ENCODE data around the gene ARHGAP23.

The ARHGAP23 gene

DNA sequence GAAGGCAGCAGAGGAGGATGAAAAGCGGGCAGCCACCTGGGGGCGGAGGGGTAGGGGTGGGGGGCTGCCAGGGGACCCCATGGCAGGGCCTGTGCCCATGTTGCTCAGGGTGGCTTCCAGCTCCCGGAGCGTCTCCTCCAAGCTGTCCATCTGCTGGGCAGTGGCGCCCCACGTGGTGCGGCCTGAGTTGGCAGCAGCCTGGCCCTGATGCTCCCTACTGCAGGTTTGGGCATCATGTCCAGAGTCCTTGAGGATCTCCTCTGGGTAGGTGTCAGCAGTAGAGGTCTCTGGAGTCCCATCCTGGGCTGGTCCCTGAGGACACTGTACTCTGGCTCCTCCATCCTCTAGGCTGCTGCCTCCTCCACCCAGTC, 116.6 kb downstream of the ARHGAP23 start:
- Histone ChIP-seq H3K9ac (ENCODE audit: low read length) (no peak overlapping the region), H3K36me3 (ENCODE audit: control insufficient read depth, insufficient read depth, low read length) (no peaks in the 10 kb centered on the region), H3K4me1 (ENCODE audit: control insufficient read depth, low read depth, low read length) (no peaks in the 10 kb centered on the region), H3K27ac (ENCODE audit: low read depth, low read length) (no peak overlapping the region), H2BK5ac (ENCODE audit: low read length) (no peak overlapping the region), H3K4ac (ENCODE audit: low read depth, low read length) (no peak overlapping the region), H2AK5ac (ENCODE audit: low read length) (no peak overlapping the region), H4K8ac (ENCODE audit: low read depth, low read length) (no peak overlapping the region), H2BK120ac (ENCODE audit: low read depth, low read length) (no peak overlapping the region), H3K56ac (ENCODE audit: low read length) (no peak overlapping the region), H4K5ac (ENCODE audit: low read length) (no peak overlapping the region), H3K18ac (ENCODE audit: low read length) (no peak overlapping the region), H3K4me3 (ENCODE audit: low read length) (no peak overlapping the region), H3K4me2 (ENCODE audit: low read length) (no peak overlapping the region), H3K79me1 (ENCODE audit: low read length) (no peaks in the 10 kb centered on the region), H3K79me2 (ENCODE audit: control insufficient read depth, insufficient read depth, low read length) (no peaks in the 10 kb centered on the region), H3K23ac (ENCODE audit: low read length) (no peak overlapping the region), H3K27me3 (ENCODE audit: insufficient read depth, low read length, poor library complexity) (no peaks in the 10 kb centered on the region), H2BK15ac (replicated peaks; ENCODE audit: low read depth) (no peak overlapping the region)
- no peak for DNase-seq
- WGBS (ENCODE audit: extremely low coverage, insufficient coverage, low lambda C conversion rate) = no CpG with 5 or more reads among the region's 7 CpGs

DNA sequence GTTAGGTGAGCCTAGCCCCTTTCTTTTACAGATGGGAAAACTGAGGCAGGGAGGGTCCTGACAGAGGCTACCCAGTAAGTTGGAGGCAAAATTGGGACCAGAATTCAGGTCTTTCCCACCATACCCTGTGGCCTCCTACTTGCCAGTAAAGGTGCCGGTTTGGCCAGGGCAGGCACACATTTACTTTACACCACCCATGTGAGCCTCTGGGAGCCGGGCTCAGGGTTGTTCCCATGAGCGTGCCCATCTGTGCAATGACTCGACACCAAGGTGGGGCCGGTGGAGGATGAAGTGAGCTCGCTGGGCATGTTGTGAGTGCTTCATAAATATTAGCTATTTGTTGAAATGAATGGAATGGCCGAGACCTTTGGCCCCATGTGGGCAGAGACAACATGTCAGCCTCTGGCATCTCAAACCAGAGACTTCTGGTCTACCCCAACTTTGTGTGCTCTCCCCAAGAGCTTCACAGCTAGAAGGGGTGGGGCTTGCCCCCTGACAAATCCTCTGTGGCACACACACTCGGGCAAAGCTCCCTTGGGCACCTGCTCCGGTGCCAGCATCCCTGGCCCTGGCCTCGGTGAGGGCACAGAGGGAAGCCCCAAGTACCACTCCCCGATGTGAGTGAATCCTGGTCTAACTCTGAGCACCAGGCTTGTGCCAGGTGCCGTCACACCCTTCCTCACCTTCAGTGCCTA, 117.4 kb downstream of the ARHGAP23 start:
- Histone ChIP-seq H3K4me2 (ENCODE audit: low read length) (no peak overlapping the region), H4K5ac (ENCODE audit: low read length) (no peak overlapping the region), H3K4ac (ENCODE audit: low read depth, low read length) (no peak overlapping the region), H3K4me1 (ENCODE audit: control insufficient read depth, low read depth, low read length) (no peaks in the 10 kb centered on the region), H2AK5ac (ENCODE audit: low read length) (no peak overlapping the region), H3K56ac (ENCODE audit: low read length) (no peak overlapping the region), H3K18ac (ENCODE audit: low read length) (no peak overlapping the region), H2BK120ac (ENCODE audit: low read depth, low read length) (no peak overlapping the region), H3K79me2 (ENCODE audit: control insufficient read depth, insufficient read depth, low read length) (no peaks in the 10 kb centered on the region), H4K8ac (ENCODE audit: low read depth, low read length) (no peak overlapping the region), H2BK15ac (replicated peaks; ENCODE audit: low read depth) (no peak overlapping the region), H3K4me3 (ENCODE audit: low read length) (no peak overlapping the region), H3K27ac (ENCODE audit: low read depth, low read length) (no peak overlapping the region), H3K27me3 (ENCODE audit: insufficient read depth, low read length, poor library complexity) (no peaks in the 10 kb centered on the region), H3K36me3 (ENCODE audit: control insufficient read depth, insufficient read depth, low read length) (no peaks in the 10 kb centered on the region), H3K79me1 (ENCODE audit: low read length) (no peaks in the 10 kb centered on the region), H3K9ac (ENCODE audit: low read length) (no peak overlapping the region), H3K23ac (ENCODE audit: low read length) (no peak overlapping the region), H2BK5ac (ENCODE audit: low read length) (no peak overlapping the region)
- WGBS (ENCODE audit: extremely low coverage, insufficient coverage, low lambda C conversion rate) = no CpG with 5 or more reads among the region's 12 CpGs
- no peak for DNase-seq

DNA sequence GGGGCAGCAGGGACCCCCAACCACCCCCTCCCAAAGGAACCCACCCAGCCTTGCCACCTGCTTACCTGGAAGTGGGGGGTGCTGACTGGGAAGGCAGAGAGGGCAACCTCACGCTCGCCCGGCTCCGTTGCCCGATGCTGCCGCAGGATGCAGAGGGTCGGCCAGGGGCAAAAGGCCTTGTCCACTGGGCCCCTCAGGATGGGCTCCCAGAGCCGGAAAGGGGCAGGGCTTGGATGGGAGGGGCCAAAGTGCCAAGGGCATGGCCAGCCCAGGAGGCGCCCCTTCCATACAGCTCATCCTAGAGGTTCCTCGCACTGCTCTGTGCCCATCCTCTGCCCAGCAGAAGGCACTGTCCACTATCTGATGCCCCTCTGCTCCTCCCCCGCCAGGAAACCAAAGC, 118.1 kb downstream of the ARHGAP23 start:
- no peak overlapping the region for H3K9ac ChIP-seq (ENCODE audit: low read length)
- no CpG with 5 or more reads among the region's 11 CpGs for WGBS (ENCODE audit: extremely low coverage, insufficient coverage, low lambda C conversion rate)
- H4K8ac ChIP-seq (ENCODE audit: low read depth, low read length) = no peak overlapping the region

DNA sequence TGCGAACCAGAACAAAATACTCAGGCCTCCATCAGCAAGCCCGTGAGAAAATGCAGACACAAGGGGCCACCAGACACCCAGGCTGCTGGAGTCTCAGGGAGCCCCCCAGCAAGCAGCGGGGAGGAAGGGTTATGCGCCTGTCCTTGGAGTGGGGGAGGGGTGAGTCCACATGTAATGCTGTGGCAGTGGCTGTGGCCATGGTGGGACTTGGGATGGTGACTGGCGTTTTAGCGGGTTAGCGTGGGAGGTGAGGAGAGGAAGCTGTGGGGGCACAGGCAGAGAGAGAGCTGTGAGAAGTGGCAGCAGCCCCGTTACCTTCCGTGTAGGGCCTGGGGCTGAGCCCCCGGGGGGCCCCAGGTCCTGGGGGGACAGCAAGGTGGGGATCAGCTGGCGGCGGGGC, 119.2 kb downstream of the ARHGAP23 start:
- no peak overlapping the region for H3K4ac ChIP-seq (ENCODE audit: low read depth, low read length)
- no peaks in the 10 kb centered on the region for H3K36me3 ChIP-seq (ENCODE audit: control insufficient read depth, insufficient read depth, low read length)
- no peak overlapping the region for H3K18ac ChIP-seq (ENCODE audit: low read length)
- H3K79me1 ChIP-seq (ENCODE audit: low read length) = no peaks in the 10 kb centered on the region
- no peak overlapping the region for H3K4me3 ChIP-seq (ENCODE audit: low read length)
- H3K4me1 ChIP-seq (ENCODE audit: control insufficient read depth, low read depth, low read length) = no peaks in the 10 kb centered on the region
- H3K27me3 ChIP-seq (ENCODE audit: insufficient read depth, low read length, poor library complexity) = no peaks in the 10 kb centered on the region
- H2AK5ac ChIP-seq (ENCODE audit: low read length) = no peak overlapping the region
- H2BK5ac ChIP-seq (ENCODE audit: low read length) = no peak overlapping the region
- no peak overlapping the region for H2BK120ac ChIP-seq (ENCODE audit: low read depth, low read length)
- no peak overlapping the region for H3K56ac ChIP-seq (ENCODE audit: low read length)
- no peaks in the 10 kb centered on the region for H3K79me2 ChIP-seq (ENCODE audit: control insufficient read depth, insufficient read depth, low read length)
- H3K27ac ChIP-seq (ENCODE audit: low read depth, low read length) = no peak overlapping the region
- H3K9ac ChIP-seq (ENCODE audit: low read length) = no peak overlapping the region
- no peak overlapping the region for H3K4me2 ChIP-seq (ENCODE audit: low read length)
- H3K23ac ChIP-seq (ENCODE audit: low read length) = no peak overlapping the region
- H4K5ac ChIP-seq (ENCODE audit: low read length) = no peak overlapping the region
- no peak overlapping the region for H4K8ac ChIP-seq (ENCODE audit: low read depth, low read length)
- no CpG with 5 or more reads among the region's 12 CpGs for WGBS (ENCODE audit: extremely low coverage, insufficient coverage, low lambda C conversion rate)
- DNase-seq = no peak
- H2BK15ac ChIP-seq (replicated peaks; ENCODE audit: low read depth) = no peak overlapping the region

More for the DNA sequence above, 118.1 kb downstream of the ARHGAP23 start:
- Histone ChIP-seq H3K79me1 (ENCODE audit: low read length) (no peaks in the 10 kb centered on the region), H2BK15ac (replicated peaks; ENCODE audit: low read depth) (no peak overlapping the region), H3K4me1 (ENCODE audit: control insufficient read depth, low read depth, low read length) (no peaks in the 10 kb centered on the region), H3K56ac (ENCODE audit: low read length) (no peak overlapping the region), H3K23ac (ENCODE audit: low read length) (no peak overlapping the region), H4K5ac (ENCODE audit: low read length) (no peak overlapping the region), H3K36me3 (ENCODE audit: control insufficient read depth, insufficient read depth, low read length) (no peaks in the 10 kb centered on the region), H2BK5ac (ENCODE audit: low read length) (no peak overlapping the region), H3K79me2 (ENCODE audit: control insufficient read depth, insufficient read depth, low read length) (no peaks in the 10 kb centered on the region), H3K4ac (ENCODE audit: low read depth, low read length) (no peak overlapping the region), H2BK120ac (ENCODE audit: low read depth, low read length) (no peak overlapping the region), H3K27me3 (ENCODE audit: insufficient read depth, low read length, poor library complexity) (no peaks in the 10 kb centered on the region), H3K4me2 (ENCODE audit: low read length) (no peak overlapping the region), H3K18ac (ENCODE audit: low read length) (no peak overlapping the region), H2AK5ac (ENCODE audit: low read length) (no peak overlapping the region), H3K27ac (ENCODE audit: low read depth, low read length) (no peak overlapping the region), H3K4me3 (ENCODE audit: low read length) (no peak overlapping the region)
- no peak for DNase-seq

DNA sequence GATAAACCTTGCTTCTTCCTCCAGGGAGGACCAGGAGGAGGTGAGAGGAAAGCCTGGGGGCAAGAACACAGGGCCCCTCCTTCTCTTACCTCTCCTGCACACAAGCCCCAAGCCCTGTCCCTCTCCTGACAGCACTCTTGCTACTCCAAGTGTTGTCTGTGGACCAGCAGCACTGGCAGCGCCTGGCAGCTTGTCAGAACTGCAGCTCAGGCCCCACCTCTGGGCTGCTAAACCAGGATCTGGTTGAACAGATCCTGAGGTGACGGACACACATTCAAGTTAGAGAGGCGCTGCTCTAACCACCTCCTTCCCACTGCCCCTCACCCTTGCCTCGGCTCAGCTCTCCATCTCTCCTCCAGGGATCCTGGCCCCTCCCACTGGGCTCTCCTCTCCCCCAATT, 121.0 kb downstream of the ARHGAP23 start:
- Histone ChIP-seq H4K8ac (ENCODE audit: low read depth, low read length) (no peak overlapping the region), H2BK120ac (ENCODE audit: low read depth, low read length) (no peak overlapping the region), H2BK15ac (replicated peaks; ENCODE audit: low read depth) (no peak overlapping the region), H3K79me2 (ENCODE audit: control insufficient read depth, insufficient read depth, low read length) (no peaks in the 10 kb centered on the region), H3K36me3 (ENCODE audit: control insufficient read depth, insufficient read depth, low read length) (no peaks in the 10 kb centered on the region), H3K56ac (ENCODE audit: low read length) (no peak overlapping the region), H2BK5ac (ENCODE audit: low read length) (no peak overlapping the region), H3K27ac (ENCODE audit: low read depth, low read length) (no peak overlapping the region), H3K79me1 (ENCODE audit: low read length) (no peaks in the 10 kb centered on the region), H2AK5ac (ENCODE audit: low read length) (no peak overlapping the region), H3K4ac (ENCODE audit: low read depth, low read length) (no peak overlapping the region), H3K4me3 (ENCODE audit: low read length) (no peak overlapping the region), H3K9ac (ENCODE audit: low read length) (no peak overlapping the region), H3K23ac (ENCODE audit: low read length) (no peak overlapping the region), H3K4me2 (ENCODE audit: low read length) (no peak overlapping the region), H3K4me1 (ENCODE audit: control insufficient read depth, low read depth, low read length) (no peaks in the 10 kb centered on the region), H4K5ac (ENCODE audit: low read length) (no peak overlapping the region), H3K27me3 (ENCODE audit: insufficient read depth, low read length, poor library complexity) (no peaks in the 10 kb centered on the region), H3K18ac (ENCODE audit: low read length) (no peak overlapping the region)
- no CpG with 5 or more reads among the region's 4 CpGs for WGBS (ENCODE audit: extremely low coverage, insufficient coverage, low lambda C conversion rate)
- no peak for DNase-seq

DNA sequence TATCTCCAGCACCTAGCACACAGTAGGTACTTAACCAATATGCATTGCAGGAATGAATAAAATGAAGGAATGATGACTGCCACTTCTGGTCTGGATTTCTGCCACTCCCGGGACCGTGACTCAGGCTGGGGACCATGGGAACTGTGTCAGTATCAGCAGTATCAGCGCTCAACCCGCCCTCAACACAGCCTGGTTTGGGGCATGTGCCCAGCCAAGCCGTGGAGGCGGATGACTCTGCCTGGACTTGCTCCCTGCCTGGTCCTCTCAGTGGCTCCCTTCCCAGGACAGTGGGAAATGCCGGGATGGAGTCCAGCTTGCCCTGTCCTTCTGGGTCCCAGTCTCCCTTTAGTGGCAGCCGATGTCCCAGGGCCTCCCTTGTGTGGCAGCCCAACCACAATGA, 122.4 kb downstream of the ARHGAP23 start:
- H3K56ac ChIP-seq (ENCODE audit: low read length) = no peak overlapping the region
- no peaks in the 10 kb centered on the region for H3K27me3 ChIP-seq (ENCODE audit: insufficient read depth, low read length, poor library complexity)
- H3K79me1 ChIP-seq (ENCODE audit: low read length) = no peaks in the 10 kb centered on the region
- DNase-seq = no peak
- H2BK5ac ChIP-seq (ENCODE audit: low read length) = no peak overlapping the region
- H4K8ac ChIP-seq (ENCODE audit: low read depth, low read length) = no peak overlapping the region
- no peak overlapping the region for H3K23ac ChIP-seq (ENCODE audit: low read length)
- H3K4me1 ChIP-seq (ENCODE audit: control insufficient read depth, low read depth, low read length) = no peaks in the 10 kb centered on the region
- H3K4ac ChIP-seq (ENCODE audit: low read depth, low read length) = no peak overlapping the region
- no peak overlapping the region for H3K9ac ChIP-seq (ENCODE audit: low read length)
- no peak overlapping the region for H2BK120ac ChIP-seq (ENCODE audit: low read depth, low read length)
- no peak overlapping the region for H3K18ac ChIP-seq (ENCODE audit: low read length)
- H3K36me3 ChIP-seq (ENCODE audit: control insufficient read depth, insufficient read depth, low read length) = no peaks in the 10 kb centered on the region
- no peak overlapping the region for H3K27ac ChIP-seq (ENCODE audit: low read depth, low read length)
- no peak overlapping the region for H2AK5ac ChIP-seq (ENCODE audit: low read length)
- H3K4me2 ChIP-seq (ENCODE audit: low read length) = no peak overlapping the region
- H2BK15ac ChIP-seq (replicated peaks; ENCODE audit: low read depth) = no peak overlapping the region
- H4K5ac ChIP-seq (ENCODE audit: low read length) = no peak overlapping the region
- no CpG with 5 or more reads among the region's 8 CpGs for WGBS (ENCODE audit: extremely low coverage, insufficient coverage, low lambda C conversion rate)
- H3K79me2 ChIP-seq (ENCODE audit: control insufficient read depth, insufficient read depth, low read length) = no peaks in the 10 kb centered on the region
- H3K4me3 ChIP-seq (ENCODE audit: low read length) = no peak overlapping the region
